Hepatocyte (in vitro differentiated cells): ENCODE data around the gene CPA1. TPM values are rescaled to one million over a fixed set of nuclear protein-coding genes. Genes with fewer than 3 reads are reported as not detected.

Source experiments
- DNase-seq: peaks from one replicate; pipeline ENCODE4 v3.0.0-alpha.2; 2016; ENCODE audit warnings: low spot score
- H2AFZ ChIP-seq: fragments of 200-600 bp; sonication (generic); 2 replicates; pipeline ENCODE4 v1.6.0; 2016; ENCODE audit warnings: antibody characterized with exemption, mild to moderate bottlenecking
- H3K27ac ChIP-seq: fragments of 200-600 bp; sonication (generic); 2 replicates; pipeline ENCODE4 v1.5.1; 2016; ENCODE audit warnings: mild to moderate bottlenecking
- H3K27me3 ChIP-seq: fragments of 200-600 bp; sonication (generic); 2 replicates; pipeline ENCODE4 v1.6.1; 2016
- H3K36me3 ChIP-seq: fragments of 200-600 bp; sonication (generic); replicated peaks from 2 replicates; pipeline ENCODE4 v1.5.1; 2016; ENCODE audit warnings: low read depth; ENCODE audit not compliant: insufficient read depth
- H3K4me1 ChIP-seq: fragments of 200-600 bp; sonication (generic); 2 replicates; pipeline ENCODE4 v1.5.1; 2016; ENCODE audit warnings: mild to moderate bottlenecking, moderate library complexity; ENCODE audit not compliant: insufficient read depth
- H3K4me2 ChIP-seq: fragments of 200-600 bp; sonication (generic); 2 replicates; pipeline ENCODE4 v1.6.0; 2016
- H3K4me3 ChIP-seq: fragments of 200-600 bp; sonication (generic); 2 replicates; pipeline ENCODE4 v1.5.1; 2016; ENCODE audit warnings: mild to moderate bottlenecking
- H3K79me2 ChIP-seq: fragments of 200-600 bp; sonication (generic); 2 replicates; pipeline ENCODE4 v1.6.0; 2017; ENCODE audit warnings: mild to moderate bottlenecking
- H3K9me2 ChIP-seq: fragments of 200-600 bp; sonication (generic); replicated peaks from 2 replicates; pipeline ENCODE4 v1.6.0; 2017; ENCODE audit warnings: mild to moderate bottlenecking; ENCODE audit not compliant: insufficient read depth
- H3K9me3 ChIP-seq: fragments of 200-600 bp; sonication (generic); 2 replicates; pipeline ENCODE4 v1.5.1; 2016; ENCODE audit warnings: low read depth, mild to moderate bottlenecking
- H4K20me1 ChIP-seq: fragments of 200-600 bp; sonication (generic); 2 replicates; pipeline ENCODE4 v1.6.0; 2016; ENCODE audit warnings: mild to moderate bottlenecking; ENCODE audit not compliant: insufficient read depth, poor library complexity, severe bottlenecking
- CTCF ChIP-seq: fragments of 200-600 bp; sonication (generic); IDR thresholded peaks from 2 replicates; pipeline ENCODE4 v1.5.1; 2016; ENCODE audit warnings: antibody characterized with exemption, mild to moderate bottlenecking; ENCODE audit not compliant: poor library complexity
- EZH2 ChIP-seq: fragments of 200-600 bp; sonication (generic); IDR thresholded peaks from 2 replicates; pipeline ENCODE4 v1.6.1; 2016; ENCODE audit warnings: antibody characterized with exemption, mild to moderate bottlenecking, borderline replicate concordance
- EZH2phosphoT487 ChIP-seq: fragments of 200-600 bp; sonication (generic); IDR thresholded peaks from one replicate; pipeline ENCODE4 v1.6.1; 2018; ENCODE audit warnings: antibody characterized with exemption, mild to moderate bottlenecking, low read depth, moderate library complexity; ENCODE audit not compliant: unreplicated experiment, severe bottlenecking
- WGBS: methylation state at CpG from one replicate; pipeline ENCODE4 v1.1.6; 2016; ENCODE audit warnings: low lambda C conversion rate; ENCODE audit errors: missing lambda C conversion rate; 5-methylcytosine and 5-hydroxymethylcytosine counted together
- polyA plus RNA-seq: library from polyadenylated mRNA; unstranded; fragments of >200 nt; fragmentation: Nextera tagmentation; extraction: Ambion mirVana; gene quantifications from 2 replicates; pipeline ENCODE4 v1.2.1, GENCODE V29; 2016
- total RNA-seq: library from RNA; depleted of rRNA; stranded (reverse); fragments of >200 nt; gene quantifications from 2 replicates; pipeline ENCODE4 v1.2.3, GENCODE V29; 2014

Gene CPA1
- total and polyA plus RNA-seq, 2 experiments from 2014 or later = 3.8 to 4.4 TPM

- 86% methylated on average over 7 of the region's 7 CpGs for WGBS
- H3K9me2 ChIP-seq = no peaks in the 10 kb centered on the region
- H3K4me3 ChIP-seq = no peak overlapping the region
- DNase-seq = no peak
- no peaks in the 10 kb centered on the region for H3K9me3 ChIP-seq
- peak overlapping the region; percentile 62 for H3K27ac ChIP-seq
- H2AFZ ChIP-seq = no peak overlapping the region
- H3K79me2 ChIP-seq = no peaks in the 10 kb centered on the region
- TF ChIP-seq EZH2phosphoT487 (no peak), CTCF (no peak), EZH2 (no peak)
- no peaks in the 10 kb centered on the region for H4K20me1 ChIP-seq
- H3K4me2 ChIP-seq = no peak overlapping the region
- H3K27me3 ChIP-seq = no peaks in the 10 kb centered on the region
- no peaks in the 10 kb centered on the region for H3K36me3 ChIP-seq
- H3K4me1 ChIP-seq = peaks cover 39% of the 10 kb centered on the region
Observed at GRCh38 chr7:130418306-130418705, 38.0 kb downstream of the CPA1 start.

DNA sequence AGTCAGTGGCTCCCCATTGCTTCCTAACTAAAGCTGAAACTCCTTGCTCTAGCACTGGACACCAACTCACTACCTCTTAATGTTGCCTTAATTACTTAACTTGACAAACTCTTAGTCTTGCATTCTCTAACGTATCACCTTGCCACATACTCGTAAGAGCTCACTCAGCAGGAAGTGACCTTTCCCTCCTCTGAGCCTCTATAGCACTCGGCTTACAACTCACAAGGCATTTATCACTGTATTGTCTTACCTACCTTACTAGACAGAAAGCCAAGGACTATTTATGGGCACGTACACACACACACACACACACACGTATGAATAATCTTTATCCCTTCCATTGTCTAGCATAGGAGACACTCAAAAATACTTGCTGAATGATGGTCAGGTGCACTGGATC lies 39.4 kb downstream of the CPA1 start:
- Histone ChIP-seq H3K9me2 (no peaks in the 10 kb centered on the region), H3K4me1 (peaks cover 31% of the 10 kb centered on the region), H4K20me1 (no peaks in the 10 kb centered on the region), H3K4me2 (peak overlapping the region; percentile 6), H3K4me3 (no peak overlapping the region), H3K9me3 (no peaks in the 10 kb centered on the region), H3K27ac (peak overlapping the region; percentile 57), H3K36me3 (no peaks in the 10 kb centered on the region), H2AFZ (no peak overlapping the region), H3K79me2 (peaks cover 2% of the 10 kb centered on the region), H3K27me3 (no peaks in the 10 kb centered on the region)
- WGBS = 60% methylated on average over 5 of the region's 5 CpGs
- TF ChIP-seq CTCF (no peak), EZH2 (no peak), EZH2phosphoT487 (no peak)
- DNase-seq = peak; percentile 39

GRCh38 chr7:130420943-130421578 lies 40.8 kb downstream of the CPA1 start:
- DNase-seq = no peak
- no peaks in the 10 kb centered on the region for H3K9me3 ChIP-seq
- peak overlapping the region; percentile 35 for H3K27ac ChIP-seq
- H3K4me3 ChIP-seq = no peak overlapping the region
- 80% methylated on average over 4 of the region's 4 CpGs for WGBS
- H3K4me1 ChIP-seq = peaks cover 30% of the 10 kb centered on the region
- peaks cover 2% of the 10 kb centered on the region for H3K79me2 ChIP-seq
- H3K4me2 ChIP-seq = no peak overlapping the region
- no peaks in the 10 kb centered on the region for H3K36me3 ChIP-seq
- no peak for TF ChIP-seq EZH2
- no peak for TF ChIP-seq EZH2phosphoT487
- no peak for TF ChIP-seq CTCF
- H3K27me3 ChIP-seq = no peaks in the 10 kb centered on the region
- no peak overlapping the region for H2AFZ ChIP-seq
- no peaks in the 10 kb centered on the region for H3K9me2 ChIP-seq
- H4K20me1 ChIP-seq = no peaks in the 10 kb centered on the region

- H3K79me2 ChIP-seq = peaks cover 2% of the 10 kb centered on the region
- H3K27ac ChIP-seq = peak overlapping the region; percentile 35
Observed at GRCh38 chr7:130421684-130422083, 41.4 kb downstream of the CPA1 start.

More at GRCh38 chr7:130421684-130422083, 41.4 kb downstream of the CPA1 start:
- no peak for TF ChIP-seq EZH2
- TF ChIP-seq EZH2phosphoT487 = no peak
- no peak for TF ChIP-seq CTCF
- H3K27me3 ChIP-seq = no peaks in the 10 kb centered on the region
- no peaks in the 10 kb centered on the region for H4K20me1 ChIP-seq
- peak overlapping the region; percentile 15 for H2AFZ ChIP-seq
- H3K36me3 ChIP-seq = no peaks in the 10 kb centered on the region
- no peak overlapping the region for H3K4me3 ChIP-seq
- no peaks in the 10 kb centered on the region for H3K9me3 ChIP-seq
- H3K4me1 ChIP-seq = peaks cover 30% of the 10 kb centered on the region
- H3K4me2 ChIP-seq = peak overlapping the region; percentile 57
- no peak for DNase-seq
- 49% methylated on average over 2 of the region's 2 CpGs for WGBS
- H3K9me2 ChIP-seq = no peaks in the 10 kb centered on the region
